GM12878 (cell line): ENCODE results near the gene GGT6. TPM values are rescaled to one million over a fixed set of nuclear protein-coding genes. Genes with fewer than 3 reads are reported as not detected.

Experiments used
- ATAC-seq: fragments of 200-7000 bp; cut with Tn5 transposase; 3 replicates; pipeline ENCODE4 v1.9.1; 2020; ENCODE audit warnings: mild to moderate bottlenecking, moderate library complexity
- BruUV-seq: library from RNA; stranded (reverse); fragments of 400-500 nt; replicated peaks from 2 replicates; lab custom pipeline; 2021; lab: Mats Ljungman, UMichigan
- CTCF ChIA-PET: fragments of 300-600 bp; sonication (Branson Sonifier 250); formaldehyde crosslinking; extraction: SDS; loops from one replicate; lab custom pipeline; 2021; ENCODE audit warnings: inconsistent platforms; lab: Yijun Ruan, JAX
- POLR2A ChIA-PET: fragments of 350-600 bp; formaldehyde crosslinking; extraction: SDS; loops from one replicate; lab custom pipeline; 2021; ENCODE audit warnings: inconsistent platforms; lab: Charles Lee
- RAD21 ChIA-PET: fragments of 300-600 bp; sonication (Branson Sonifier 250); formaldehyde crosslinking; loops from one replicate; lab custom pipeline; 2023; ENCODE audit warnings: antibody characterized with exemption; ENCODE audit not compliant: unreplicated experiment; lab: Charles Lee
- SMC1A ChIA-PET: fragments of 300-600 bp; sonication (Branson Sonifier 250); formaldehyde crosslinking; loops from one replicate; lab custom pipeline; 2023; ENCODE audit not compliant: unreplicated experiment, uncharacterized antibody; lab: Charles Lee
- DNase-seq: peaks from one replicate; pipeline ENCODE4 v3.0.0-alpha.2; 2011; ENCODE audit warnings: low read depth, low spot score
- FAIRE-seq: peaks from 3 replicates; lab custom pipeline; 2011; peaks lifted over from hg19 to GRCh38; lab: Jason Lieb, UNC
- H2AFZ ChIP-seq: 2 replicates; pipeline ENCODE4 v1.6.0; 2011; ENCODE audit warnings: low read depth, low read length, control low read depth; ENCODE audit not compliant: control insufficient read depth
- H3K27ac ChIP-seq: 2 replicates; pipeline ENCODE4 v1.5.1; 2011; ENCODE audit warnings: control low read depth; ENCODE audit not compliant: control insufficient read depth, insufficient read depth
- H3K27me3 ChIP-seq, 2 experiments: replicated peaks in 1 of 2; 2 replicates each; pipeline versions ENCODE4 v1.6.0 to v1.6.1; 2011; ENCODE audit warnings: low read length in 1 of 2; ENCODE audit not compliant: control insufficient read depth in 2 of 2, insufficient read depth in 2 of 2
- H3K36me3 ChIP-seq, 2 experiments: 2 replicates each; pipeline ENCODE4 v1.5.1; 2011; ENCODE audit warnings: low read length in 1 of 2; ENCODE audit not compliant: control insufficient read depth in 2 of 2, insufficient read depth in 2 of 2
- H3K4me1 ChIP-seq: 2 replicates; pipeline ENCODE4 v1.6.1; 2011; ENCODE audit warnings: mild to moderate bottlenecking, low read length, moderate library complexity, mixed read lengths; ENCODE audit not compliant: control insufficient read depth, insufficient read depth
- H3K4me2 ChIP-seq: 2 replicates; pipeline ENCODE4 v1.6.0; 2011; ENCODE audit warnings: control low read depth; ENCODE audit not compliant: control insufficient read depth, insufficient read depth
- H3K4me3 ChIP-seq: fragments of 200-600 bp; sonication (generic); 2 replicates; pipeline ENCODE4 v1.5.1; 2016
- H3K79me2 ChIP-seq: 2 replicates; pipeline ENCODE4 v1.6.0; 2011; ENCODE audit warnings: low read length; ENCODE audit not compliant: control insufficient read depth, insufficient read depth
- H3K9ac ChIP-seq: 2 replicates; pipeline ENCODE4 v1.8.0; 2011; ENCODE audit warnings: low read length, control low read depth, mixed read lengths; ENCODE audit not compliant: control insufficient read depth, insufficient read depth
- H3K9me3 ChIP-seq: replicated peaks from 3 replicates; pipeline ENCODE4 v1.5.1; 2011; ENCODE audit warnings: mild to moderate bottlenecking, low read length; ENCODE audit not compliant: control insufficient read depth, insufficient read depth
- H4K20me1 ChIP-seq: 2 replicates; pipeline ENCODE4 v1.6.0; 2011; ENCODE audit not compliant: control insufficient read depth, insufficient read depth
- ATF7 ChIP-seq: fragments of 450-650 bp; IDR thresholded peaks from 2 replicates; pipeline ENCODE4 v1.6.1; 2016; ENCODE audit warnings: low read depth, mild to moderate bottlenecking
- ETV6 ChIP-seq, 2 experiments: fragments of 450-650 bp in 1 of 2; IDR thresholded peaks in 1 of 2; conservative IDR thresholded peaks in 1 of 2; 2 replicates each; pipeline ENCODE4 v1.6.1; 2014; ENCODE audit warnings: antibody characterized with exemption in 1 of 2, borderline replicate concordance in 1 of 2, low read depth in 1 of 2, mild to moderate bottlenecking in 1 of 2, moderate library complexity in 1 of 2
- GABPA ChIP-seq: IDR thresholded peaks from 2 replicates; pipeline ENCODE4 v1.6.1; 2014; ENCODE audit warnings: antibody characterized with exemption, low read depth, mild to moderate bottlenecking, inconsistent platforms
- IRF3 ChIP-seq: fragments of 450-650 bp; IDR thresholded peaks from 2 replicates; pipeline ENCODE4 v1.6.1; 2014; ENCODE audit warnings: mild to moderate bottlenecking
- IRF4 ChIP-seq: IDR thresholded peaks from 2 replicates; pipeline ENCODE4 v1.6.1; 2011; ENCODE audit warnings: low read depth, low read length
- KAT2A ChIP-seq: conservative IDR thresholded peaks from 2 replicates; pipeline ENCODE4 v1.6.1; 2011; ENCODE audit warnings: low read depth, low read length; ENCODE audit not compliant: control insufficient read depth
- LARP7 ChIP-seq: fragments of 450-650 bp; IDR thresholded peaks from 2 replicates; pipeline ENCODE4 v1.6.1; 2017; ENCODE audit warnings: mild to moderate bottlenecking
- MYC ChIP-seq: IDR thresholded peaks from 2 replicates; pipeline ENCODE4 v1.6.1; 2011; ENCODE audit warnings: mild to moderate bottlenecking, low read length, moderate library complexity, inconsistent platforms; ENCODE audit not compliant: insufficient read depth, insufficient replicate concordance, insufficient read length, severe bottlenecking
- NFIC ChIP-seq: IDR thresholded peaks from 2 replicates; pipeline ENCODE4 v1.6.1; 2012; ENCODE audit warnings: low read depth, mild to moderate bottlenecking, inconsistent platforms, low read length, moderate library complexity
- PAX5 ChIP-seq: IDR thresholded peaks from 2 replicates; pipeline ENCODE4 v1.6.1; 2011; ENCODE audit warnings: low read depth, low read length, borderline replicate concordance
- POLR2AphosphoS2 ChIP-seq: IDR thresholded peaks from 2 replicates; pipeline ENCODE4 v1.6.1; 2011; ENCODE audit warnings: low read depth, mild to moderate bottlenecking, low read length, improper control_type of control experiment, moderate library complexity
- POU2F2 ChIP-seq: IDR thresholded peaks from 3 replicates; pipeline ENCODE4 v1.6.1; 2011; ENCODE audit warnings: low read depth, mild to moderate bottlenecking, low read length, borderline replicate concordance
- RAD51 ChIP-seq: fragments of 450-650 bp; IDR thresholded peaks from 2 replicates; pipeline ENCODE4 v1.6.1; 2016; ENCODE audit warnings: moderate library complexity, mild to moderate bottlenecking, inconsistent platforms
- RELA ChIP-seq: fragments of 450-650 bp; IDR thresholded peaks from 2 replicates; pipeline ENCODE4 v1.8.0; 2014; ENCODE audit warnings: borderline replicate concordance; ENCODE audit not compliant: partially characterized antibody
- TAF1 ChIP-seq: IDR thresholded peaks from 2 replicates; pipeline ENCODE4 v1.6.1; 2011; ENCODE audit warnings: mild to moderate bottlenecking, low read depth, low read length, borderline replicate concordance
- WRNIP1 ChIP-seq: IDR thresholded peaks from 2 replicates; pipeline ENCODE4 v1.6.1; 2011; ENCODE audit warnings: low read depth, low read length, improper control_type of control experiment, borderline replicate concordance
- YY1 ChIP-seq: IDR thresholded peaks from 2 replicates; pipeline ENCODE4 v1.6.1; 2011; ENCODE audit warnings: low read depth, mild to moderate bottlenecking, low read length
- WGBS: methylation state at CpG from one replicate; pipeline ENCODE4 v1.1.6; 2016; ENCODE audit warnings: low lambda C conversion rate; ENCODE audit not compliant: insufficient replicate concordance, insufficient coverage; ENCODE audit errors: missing lambda C conversion rate; 5-methylcytosine and 5-hydroxymethylcytosine counted together
- in situ Hi-C: fragments of 300-500 bp; cut with MboI; formaldehyde crosslinking; loops from 9 replicates; pipeline ENCODE4 v1.14.3; 2018; ENCODE audit warnings: mixed read lengths
- intact Hi-C: fragments of 100-400 bp; cut with micrococcal nuclease; formaldehyde crosslinking; loops from one replicate; pipeline ENCODE4 v1.14.2; 2022; ENCODE audit not compliant: unreplicated experiment
- polyA plus RNA-seq, 11 experiments: library from polyadenylated mRNA; depleted of rRNA in 4 of 11; unstranded in 6 of 11; stranded (reverse) in 5 of 11; fragments of >200 nt; fragmentation: Nextera tagmentation in 4 of 11; fragmentation: Illumina TruSeq in 1 of 11; extraction: Ambion mirVana in 4 of 11; extraction: Trizol in 1 of 11; gene quantifications; 1 replicate in 1 of 11; 2 replicates in 10 of 11; pipeline versions ENCODE4 v1.2.1 to v1.2.3, GENCODE V29; 2011 to 2016; ENCODE audit warnings: inconsistent platforms in 2 of 11, missing spikeins in 2 of 11, low read depth in 1 of 11
- total RNA-seq, 4 experiments: library from RNA; depleted of rRNA in 3 of 4; stranded (reverse); fragments of >200 nt in 3 of 4; fragmentation: Illumina TruSeq in 1 of 4; extraction: Trizol in 1 of 4; gene quantifications; 2 replicates each; pipeline versions ENCODE4 v1.2.1 to v1.2.3, GENCODE V29; 2013 to 2021
- TF ChIP-seq, protein P1 (sequence below): fragments of 450-650 bp; IDR thresholded peaks from 2 replicates; pipeline ENCODE4 v1.6.1; 2017; ENCODE audit warnings: borderline replicate concordance

The GGT6 gene
- total and polyA plus RNA-seq, 10 of the 15 experiments (the other 5 are each of a cell fraction or from before 2014, with no cell fraction given): 0.01 to 0.26 (median 0.13) TPM; not detected in 5

DNA sequence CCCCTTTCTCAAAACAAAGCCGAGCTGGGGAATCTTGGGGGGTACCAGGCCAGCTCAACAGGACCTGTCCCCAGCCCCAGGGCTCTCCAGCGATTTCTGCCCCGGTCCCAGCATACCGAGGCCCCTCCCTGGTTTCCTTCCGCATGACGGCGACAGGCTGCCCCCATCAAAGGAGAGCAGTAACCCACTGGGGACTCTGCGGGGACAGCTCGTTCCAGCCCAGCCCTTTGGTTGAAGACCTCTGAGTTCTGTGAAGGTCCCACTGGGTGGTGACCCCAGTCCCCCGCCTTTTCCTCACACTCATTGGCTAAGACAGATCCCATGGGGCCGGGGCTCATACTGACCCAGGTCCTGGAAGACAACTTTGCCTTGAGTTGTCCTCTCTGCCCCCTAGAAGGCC is 28.0 kb upstream of the GGT6 start:
- H3K27me3 ChIP-seq: peaks cover 10% of the 10 kb centered on the region in 2 experiments
- no peak overlapping the region for H3K4me3 ChIP-seq
- in situ Hi-C loops (no loop called here), intact Hi-C loops (no loop called here)
- no peak overlapping the region for H3K4me2 ChIP-seq
- no peak overlapping the region for H2AFZ ChIP-seq
- ChIA-PET POLR2A (no interaction called here), RAD21 (no interaction called here), SMC1A (no interaction called here), CTCF (no interaction called here)
- FAIRE-seq: no peak
- no peaks in the 10 kb centered on the region for H3K36me3 ChIP-seq
- H3K9ac ChIP-seq: no peak overlapping the region
- H3K79me2 ChIP-seq: no peaks in the 10 kb centered on the region
- TF ChIP-seq ETV6 (conservative IDR thresholded peaks at IDR 0.05 in 1 of 2, IDR thresholded peaks at IDR 0.05 in 1 of 2; ENCODE audit: borderline replicate concordance in 1 of 2, low read depth in 1 of 2) (no peak), GABPA (no peak), POU2F2 (no peak), ATF7 (no peak)
- no peak for ATAC-seq
- DNase-seq: no peak
- 36% methylated on average over 11 of the region's 11 CpGs for whole genome bisulfite sequencing
- BruUV-seq: no TSS peak
- H4K20me1 ChIP-seq: no peaks in the 10 kb centered on the region; the same call in none of the 2 replicates
- no peaks in the 10 kb centered on the region for H3K4me1 ChIP-seq
- no peak overlapping the region for H3K27ac ChIP-seq
- H3K9me3 ChIP-seq: no peaks in the 10 kb centered on the region; the same call in 2 of the 3 replicates

- POLR2A ChIA-PET: no interaction called here
- in situ Hi-C loops: no loop called here
- no peak overlapping the region for H2AFZ ChIP-seq
- RAD21 ChIA-PET: no interaction called here
- H3K4me2 ChIP-seq: no peak overlapping the region
- no peaks in the 10 kb centered on the region; the same call in none of the 2 replicates for H4K20me1 ChIP-seq
- intact Hi-C loops: no loop called here
- H3K9me3 ChIP-seq: no peaks in the 10 kb centered on the region; the same call in 2 of the 3 replicates
- no peaks in the 10 kb centered on the region for H3K36me3 ChIP-seq
- DNase-seq (no peak), FAIRE-seq (no peak), ATAC-seq (no peak)
- no TSS peak for BruUV-seq
- H3K4me1 ChIP-seq: no peaks in the 10 kb centered on the region
- H3K27ac ChIP-seq: no peak overlapping the region
- no peaks in the 10 kb centered on the region for H3K79me2 ChIP-seq
- 33% methylated on average over 9 of the region's 9 CpGs for WGBS
- no peak overlapping the region for H3K4me3 ChIP-seq
- H3K9ac ChIP-seq: no peak overlapping the region
- peaks cover 10 to 13% of the 10 kb centered on the region in 2 experiments for H3K27me3 ChIP-seq
- SMC1A ChIA-PET: no interaction called here
- CTCF ChIA-PET: no interaction called here
- no peak for TF ChIP-seq LARP7
- no peak for TF ChIP-seq PAX5
- TF ChIP-seq KAT2A: no peak
- no peak for TF ChIP-seq NFIC
- TF ChIP-seq, protein P1, sequence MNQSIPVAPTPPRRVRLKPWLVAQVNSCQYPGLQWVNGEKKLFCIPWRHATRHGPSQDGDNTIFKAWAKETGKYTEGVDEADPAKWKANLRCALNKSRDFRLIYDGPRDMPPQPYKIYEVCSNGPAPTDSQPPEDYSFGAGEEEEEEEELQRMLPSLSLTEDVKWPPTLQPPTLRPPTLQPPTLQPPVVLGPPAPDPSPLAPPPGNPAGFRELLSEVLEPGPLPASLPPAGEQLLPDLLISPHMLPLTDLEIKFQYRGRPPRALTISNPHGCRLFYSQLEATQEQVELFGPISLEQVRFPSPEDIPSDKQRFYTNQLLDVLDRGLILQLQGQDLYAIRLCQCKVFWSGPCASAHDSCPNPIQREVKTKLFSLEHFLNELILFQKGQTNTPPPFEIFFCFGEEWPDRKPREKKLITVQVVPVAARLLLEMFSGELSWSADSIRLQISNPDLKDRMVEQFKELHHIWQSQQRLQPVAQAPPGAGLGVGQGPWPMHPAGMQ: no peak
- TF ChIP-seq WRNIP1: no peak
- no peak for TF ChIP-seq IRF4
- TF ChIP-seq POLR2AphosphoS2: no peak
- no peak for TF ChIP-seq YY1
- TF ChIP-seq MYC: no peak
- TF ChIP-seq IRF3: no peak
- no peak for TF ChIP-seq RELA
- TF ChIP-seq RAD51: no peak
- TF ChIP-seq TAF1: no peak
Measured at GRCh38 chr17:4587803-4588202, 27.4 kb upstream of the GGT6 start.
